Measurements from ENCODE around the gene LY6G5C.

- TF ChIP-seq CTCF (conservative IDR thresholded peaks at IDR 0.05) (no peak), ZFX (IDR thresholded peaks at IDR 0.05) (no peak)
Measured at GRCh38 chr6:31677955-31678354, 2.9 kb downstream of the LY6G5C start.
